H9 (cell line): ENCODE results near the gene UBTF. TPM values are rescaled to one million over a fixed set of nuclear protein-coding genes. Genes with fewer than 3 reads are reported as not detected.
A peak's percentile ranks its signal among the peaks of the same experiment; 100 is the strongest.

Experiments used
- DNase-seq: peaks from one replicate; pipeline ENCODE4 v3.0.0-alpha.2; 2017
- H2AFZ ChIP-seq: one replicate; pipeline ENCODE4 v1.6.1; 2013; ENCODE audit warnings: mild to moderate bottlenecking, low read length, control low read depth, moderate library complexity
- H2AK5ac ChIP-seq: 2 replicates; pipeline ENCODE4 v1.6.1; 2013; ENCODE audit warnings: low read length, control low read depth, mixed read lengths; ENCODE audit not compliant: insufficient read length
- H2BK120ac ChIP-seq: one replicate; pipeline ENCODE4 v1.6.1; 2013; ENCODE audit warnings: low read depth, mild to moderate bottlenecking, low read length, control low read depth, inconsistent platforms; ENCODE audit not compliant: poor library complexity, severe bottlenecking
- H2BK12ac ChIP-seq: 2 replicates; pipeline ENCODE4 v1.6.1; 2013; ENCODE audit warnings: low read length, control low read depth, mixed read lengths, low read depth; ENCODE audit not compliant: insufficient read length
- H2BK15ac ChIP-seq: 2 replicates; pipeline ENCODE4 v1.6.1; 2013; ENCODE audit warnings: low read depth, low read length, control low read depth
- H2BK20ac ChIP-seq: one replicate; pipeline ENCODE4 v1.6.1; 2013; ENCODE audit warnings: low read depth, mild to moderate bottlenecking, low read length, control low read depth, inconsistent platforms; ENCODE audit not compliant: poor library complexity, severe bottlenecking
- H2BK5ac ChIP-seq: 2 replicates; pipeline ENCODE4 v1.6.1; 2013; ENCODE audit warnings: low read length, control low read depth, mixed read lengths; ENCODE audit not compliant: insufficient read length
- H3K14ac ChIP-seq: 2 replicates; pipeline ENCODE4 v1.6.1; 2013; ENCODE audit warnings: low read length, control low read depth; ENCODE audit not compliant: insufficient read depth
- H3K18ac ChIP-seq: 2 replicates; pipeline ENCODE4 v1.6.1; 2013; ENCODE audit warnings: low read depth, mild to moderate bottlenecking, mixed read lengths, low read length, control low read depth; ENCODE audit not compliant: insufficient read length
- H3K23ac ChIP-seq: 2 replicates; pipeline ENCODE4 v1.6.1; 2013; ENCODE audit warnings: low read length, control low read depth, mixed read lengths, low read depth; ENCODE audit not compliant: insufficient read length
- H3K23me2 ChIP-seq: 2 replicates; pipeline ENCODE4 v1.6.1; 2013; ENCODE audit warnings: low read depth, mild to moderate bottlenecking, mixed read lengths, low read length, control low read depth; ENCODE audit not compliant: insufficient read length, poor library complexity, severe bottlenecking
- H3K27ac ChIP-seq: 2 replicates; pipeline ENCODE4 v1.5.1; 2013; ENCODE audit warnings: low read length, control low read depth, mixed read lengths, low read depth; ENCODE audit not compliant: insufficient read length
- H3K27me3 ChIP-seq: 2 replicates; pipeline ENCODE4 v1.6.1; 2013; ENCODE audit warnings: low read length, control low read depth, inconsistent platforms; ENCODE audit not compliant: insufficient read depth
- H3K4ac ChIP-seq: 2 replicates; pipeline ENCODE4 v1.6.1; 2013; ENCODE audit warnings: low read depth, mild to moderate bottlenecking, control low read depth, inconsistent platforms, low read length, moderate library complexity
- H3K4me1 ChIP-seq: 2 replicates; pipeline ENCODE4 v1.6.1; 2013; ENCODE audit warnings: low read length, control low read depth, inconsistent platforms; ENCODE audit not compliant: insufficient read depth
- H3K4me2 ChIP-seq: 2 replicates; pipeline ENCODE4 v1.6.1; 2013; ENCODE audit warnings: low read length, control low read depth, mixed read lengths; ENCODE audit not compliant: insufficient read length, insufficient read depth
- H3K56ac ChIP-seq: 2 replicates; pipeline ENCODE4 v1.6.1; 2013; ENCODE audit warnings: low read depth, mild to moderate bottlenecking, mixed read lengths, low read length, control low read depth; ENCODE audit not compliant: insufficient read length
- H3K79me1 ChIP-seq: 2 replicates; pipeline ENCODE4 v1.6.1; 2013; ENCODE audit warnings: low read depth, mild to moderate bottlenecking, moderate library complexity, low read length, control low read depth, inconsistent platforms; ENCODE audit not compliant: insufficient read depth, poor library complexity, severe bottlenecking
- H3K79me2 ChIP-seq: 2 replicates; pipeline ENCODE4 v1.6.1; 2013; ENCODE audit warnings: low read length, control low read depth, inconsistent platforms; ENCODE audit not compliant: insufficient read depth
- H3K9ac ChIP-seq: 2 replicates; pipeline ENCODE4 v1.6.1; 2013; ENCODE audit warnings: low read length, control low read depth, mixed read lengths; ENCODE audit not compliant: insufficient read length; ENCODE audit errors: extremely low read depth
- H3K9me3 ChIP-seq: one replicate; pipeline ENCODE4 v1.6.1; 2013; ENCODE audit warnings: low read depth, low read length, inconsistent platforms; ENCODE audit not compliant: control insufficient read depth
- H3T11ph ChIP-seq: one replicate; pipeline ENCODE4 v1.6.1; 2013; ENCODE audit warnings: mild to moderate bottlenecking, low read length, control low read depth, inconsistent platforms
- H4K20me1 ChIP-seq: one replicate; pipeline ENCODE4 v1.6.1; 2013; ENCODE audit not compliant: control insufficient read depth, insufficient read length, insufficient read depth
- H4K5ac ChIP-seq: 2 replicates; pipeline ENCODE4 v1.6.1; 2013; ENCODE audit warnings: low read depth, mild to moderate bottlenecking, mixed read lengths, low read length, control low read depth; ENCODE audit not compliant: insufficient read length
- H4K8ac ChIP-seq: replicated peaks from 2 replicates; pipeline ENCODE4 v1.6.1; 2013; ENCODE audit warnings: low read length, control low read depth, mixed read lengths, low read depth; ENCODE audit not compliant: insufficient read length
- H4K91ac ChIP-seq: 2 replicates; pipeline ENCODE4 v1.6.1; 2013; ENCODE audit warnings: low read depth, mild to moderate bottlenecking, moderate library complexity, mixed read lengths, low read length, control low read depth; ENCODE audit not compliant: insufficient read length
- H3K27ac Mint-ChIP-seq, 3 experiments: 2 replicates in 2 of 3; 3 replicates in 1 of 3; pipeline ENCODE4 v1.8.0; 2020 to 2021; ENCODE audit warnings: mixed read lengths in 3 of 3, mild to moderate bottlenecking in 1 of 3, moderate library complexity in 1 of 3
- H3K27me3 Mint-ChIP-seq: 2 replicates; pipeline ENCODE4 v1.8.0; 2021; ENCODE audit warnings: low read depth, mild to moderate bottlenecking, moderate library complexity, mixed read lengths
- H3K36me3 Mint-ChIP-seq, 3 experiments: 2 replicates in 2 of 3; 3 replicates in 1 of 3; pipeline ENCODE4 v1.8.0; 2020 to 2021; ENCODE audit warnings: low read depth in 3 of 3, mixed read lengths in 3 of 3; ENCODE audit not compliant: insufficient read depth in 1 of 3
- H3K4me1 Mint-ChIP-seq, 2 experiments: 2 replicates each; pipeline ENCODE4 v1.8.0; 2020; ENCODE audit warnings: mixed read lengths in 2 of 2
- H3K4me3 Mint-ChIP-seq, 2 experiments: 2 replicates in 1 of 2; 3 replicates in 1 of 2; pipeline ENCODE4 v1.8.0; 2020 to 2021; ENCODE audit warnings: mild to moderate bottlenecking in 2 of 2, mixed read lengths in 2 of 2, moderate library complexity in 1 of 2
- H3K9me3 Mint-ChIP-seq, 2 experiments: 2 replicates in 1 of 2; 3 replicates in 1 of 2; pipeline ENCODE4 v1.8.0; 2020; ENCODE audit warnings: mild to moderate bottlenecking in 2 of 2, mixed read lengths in 2 of 2, moderate library complexity in 1 of 2
- CTCF ChIP-seq: fragments of 200-600 bp; sonication (generic); conservative IDR thresholded peaks from 3 replicates; pipeline ENCODE4 v1.8.0; 2021; ENCODE audit warnings: antibody characterized with exemption, mild to moderate bottlenecking
- WGBS: extraction: QIAGEN DNeasy Blood & Tissue Kit; methylation state at CpG from one replicate; pipeline ENCODE4 v1.1.7; 2013; ENCODE audit warnings: missing lambda C conversion rate, low lambda C conversion rate, mixed read lengths; ENCODE audit not compliant: insufficient read length; ENCODE audit errors: extremely low coverage; 5-methylcytosine and 5-hydroxymethylcytosine counted together
- total RNA-seq: library from RNA; stranded (reverse); gene quantifications from 2 replicates; pipeline ENCODE4 v1.2.1, GENCODE V29; 2021

Gene UBTF
- total RNA-seq, 1 experiment from 2014 or later = 151 TPM

GRCh38 chr17:44220213-44221083 lies 973 bp upstream of the UBTF start:
- no peaks in the 10 kb centered on the region for H3K27me3 ChIP-seq
- peak overlapping the region; percentile 86 for H2BK5ac ChIP-seq
- no peak overlapping the region for H2BK12ac ChIP-seq
- peak overlapping the region; percentile 97 for H3K14ac ChIP-seq
- Mint-ChIP-seq H3K9me3 (no peaks in the 10 kb centered on the region; a peak in 1 of 5 replicates), H3K27me3 (no peaks in the 10 kb centered on the region), H3K27ac (peak overlapping the region; percentile 93 to 97 (median 95); a peak in 6 of 7 replicates), H3K4me1 (peaks cover 17 to 21% of the 10 kb centered on the region in 2 experiments), H3K4me3 (peak overlapping the region; percentile 85 to 94), H3K36me3 (peaks cover 7 to 26% (median 22%) of the 10 kb centered on the region in 3 experiments; a peak in 6 of 7 replicates)
- WGBS = no CpG with 5 or more reads among the region's 108 CpGs
- H3T11ph ChIP-seq = no peak overlapping the region
- 0 out of 2 replicates have a peak, but pooled peaks cover 4% of the 10 kb centered on the region for H3K4me1 ChIP-seq
- H3K23me2 ChIP-seq = peaks cover 27% of the 10 kb centered on the region
- no peak for TF ChIP-seq CTCF
- peak overlapping the region; percentile 95 for H3K18ac ChIP-seq
- H2AFZ ChIP-seq = no peak overlapping the region
- no peak overlapping the region for H2AK5ac ChIP-seq
- H3K23ac ChIP-seq = no peak overlapping the region
- no peak overlapping the region for H4K91ac ChIP-seq
- no peak overlapping the region for H3K27ac ChIP-seq
- peaks cover 6% of the 10 kb centered on the region for H3K79me1 ChIP-seq
- no peak overlapping the region for H3K56ac ChIP-seq
- no peak overlapping the region for H2BK120ac ChIP-seq
- peak overlapping the region; percentile 93 for H3K9ac ChIP-seq
- H4K8ac ChIP-seq = no peak overlapping the region
- H2BK15ac ChIP-seq = no peak overlapping the region
- H4K20me1 ChIP-seq = no peaks in the 10 kb centered on the region
- H4K5ac ChIP-seq = no peak overlapping the region
- DNase-seq = peak; percentile 55
- peaks cover 6% of the 10 kb centered on the region; the same call in 1 of the 2 replicates for H3K79me2 ChIP-seq
- H2BK20ac ChIP-seq = no peak overlapping the region
- H3K4ac ChIP-seq = no peak overlapping the region; the same call in 1 of the 2 replicates
- no peaks in the 10 kb centered on the region for H3K9me3 ChIP-seq
- H3K4me2 ChIP-seq = peak overlapping the region; percentile 62
